Glutamatergic neuron (in vitro differentiated cells): ENCODE data around the gene DBR1. TPM values are rescaled to one million over a fixed set of nuclear protein-coding genes. Genes with fewer than 3 reads are reported as not detected.

ENCODE experiments used
- DNase-seq: peaks from one replicate; pipeline ENCODE4 v3.0.0; 2022
- H3K27ac Mint-ChIP-seq: one replicate; pipeline ENCODE4 v1.8.0; 2020; ENCODE audit warnings: mild to moderate bottlenecking, mixed read lengths, inconsistent platforms; ENCODE audit not compliant: unreplicated experiment
- H3K27me3 Mint-ChIP-seq: one replicate; pipeline ENCODE4 v1.8.0; 2020; ENCODE audit warnings: mild to moderate bottlenecking, moderate library complexity, mixed read lengths, inconsistent platforms; ENCODE audit not compliant: unreplicated experiment
- H3K36me3 Mint-ChIP-seq: one replicate; pipeline ENCODE4 v1.8.0; 2020; ENCODE audit warnings: mild to moderate bottlenecking, mixed read lengths, inconsistent platforms; ENCODE audit not compliant: unreplicated experiment
- H3K4me1 Mint-ChIP-seq: one replicate; pipeline ENCODE4 v1.8.0; 2020; ENCODE audit warnings: mild to moderate bottlenecking, low read depth, mixed read lengths, inconsistent platforms; ENCODE audit not compliant: unreplicated experiment
- H3K4me3 Mint-ChIP-seq: one replicate; pipeline ENCODE4 v1.8.0; 2020; ENCODE audit warnings: mild to moderate bottlenecking, mixed read lengths, inconsistent platforms; ENCODE audit not compliant: unreplicated experiment
- H3K9me3 Mint-ChIP-seq: one replicate; pipeline ENCODE4 v1.8.0; 2020; ENCODE audit warnings: mild to moderate bottlenecking, moderate library complexity, mixed read lengths, inconsistent platforms; ENCODE audit not compliant: unreplicated experiment
- CTCF ChIP-seq: fragments of 200-600 bp; sonication (generic); IDR thresholded peaks from one replicate; pipeline ENCODE4 v1.5.0; 2021; ENCODE audit not compliant: partially characterized antibody, unreplicated experiment
- total RNA-seq: library from RNA; stranded (reverse); fragmentation: NEBNext Ultra II Directional; extraction: Animal tissue kit (Norgen Biotek cat#: 25700); gene quantifications from one replicate; pipeline ENCODE4 v1.2.1, GENCODE V29; 2021; ENCODE audit not compliant: unreplicated experiment

DBR1 gene
- total RNA-seq, 1 donor from 2014 or later = 16.0 TPM

- no peaks in the 10 kb centered on the region for H3K9me3 Mint-ChIP-seq
- H3K4me1 Mint-ChIP-seq = peaks cover 9% of the 10 kb centered on the region
- H3K36me3 Mint-ChIP-seq = no peaks in the 10 kb centered on the region
- TF ChIP-seq CTCF = no peak
- H3K4me3 Mint-ChIP-seq = no peak overlapping the region
- no peak for DNase-seq
- H3K27ac Mint-ChIP-seq = no peak overlapping the region
- H3K27me3 Mint-ChIP-seq = no peaks in the 10 kb centered on the region
These were observed 29.2 kb upstream of the DBR1 start for GRCh38 chr3:138203938-138204337.

GRCh38 chr3:138202945-138203701, 28.4 kb upstream of the DBR1 start:
- H3K4me1 Mint-ChIP-seq = peaks cover 9% of the 10 kb centered on the region
- H3K27me3 Mint-ChIP-seq = no peaks in the 10 kb centered on the region
- TF ChIP-seq CTCF = no peak
- H3K27ac Mint-ChIP-seq = no peak overlapping the region
- H3K36me3 Mint-ChIP-seq = no peaks in the 10 kb centered on the region
- H3K9me3 Mint-ChIP-seq = no peaks in the 10 kb centered on the region
- DNase-seq = no peak
- H3K4me3 Mint-ChIP-seq = no peak overlapping the region

- peaks cover 11% of the 10 kb centered on the region for H3K4me1 Mint-ChIP-seq
- no peak overlapping the region for H3K4me3 Mint-ChIP-seq
- no peak for DNase-seq
- H3K27me3 Mint-ChIP-seq = peaks cover 2% of the 10 kb centered on the region
- no peak for TF ChIP-seq CTCF
- no peak overlapping the region for H3K27ac Mint-ChIP-seq
- no peaks in the 10 kb centered on the region for H3K36me3 Mint-ChIP-seq
- no peaks in the 10 kb centered on the region for H3K9me3 Mint-ChIP-seq
These were observed 25.7 kb upstream of the DBR1 start for GRCh38 chr3:138200424-138200823.

GRCh38 chr3:138199851-138200250, 25.1 kb upstream of the DBR1 start:
- no peak for DNase-seq
- H3K36me3 Mint-ChIP-seq = no peaks in the 10 kb centered on the region
- no peak overlapping the region for H3K4me3 Mint-ChIP-seq
- TF ChIP-seq CTCF = no peak
- H3K4me1 Mint-ChIP-seq = peaks cover 14% of the 10 kb centered on the region
- H3K9me3 Mint-ChIP-seq = no peaks in the 10 kb centered on the region
- H3K27me3 Mint-ChIP-seq = peaks cover 2% of the 10 kb centered on the region
- no peak overlapping the region for H3K27ac Mint-ChIP-seq

GRCh38 chr3:138197524-138197923, 22.8 kb upstream of the DBR1 start:
- no peaks in the 10 kb centered on the region for H3K9me3 Mint-ChIP-seq
- no peak overlapping the region for H3K27ac Mint-ChIP-seq
- H3K36me3 Mint-ChIP-seq = no peaks in the 10 kb centered on the region
- H3K4me3 Mint-ChIP-seq = no peak overlapping the region
- TF ChIP-seq CTCF = no peak
- peaks cover 14% of the 10 kb centered on the region for H3K4me1 Mint-ChIP-seq
- no peak for DNase-seq
- peaks cover 2% of the 10 kb centered on the region for H3K27me3 Mint-ChIP-seq
